Keratinocyte (primary cell): ENCODE measurements around the gene TMEM115. TPM values are rescaled to one million over a fixed set of nuclear protein-coding genes. Genes with fewer than 3 reads are reported as not detected.
A peak's percentile ranks its signal among the peaks of the same experiment; 100 is the strongest.

Experiments
- DNase-seq: peaks from one replicate; pipeline ENCODE4 v3.0.0-alpha.2; 2011; ENCODE audit warnings: low read depth, missing footprints, low spot score
- FAIRE-seq: peaks from 2 replicates; lab custom pipeline; 2011; peaks lifted over from hg19 to GRCh38; lab: Jason Lieb, UNC
- H2AFZ ChIP-seq: 2 replicates; pipeline ENCODE4 v1.6.0; 2012; ENCODE audit warnings: low read length, control low read depth, inconsistent platforms; ENCODE audit not compliant: control insufficient read depth
- H3K27ac ChIP-seq: 2 replicates; pipeline ENCODE4 v1.5.1; 2011; ENCODE audit warnings: low read length; ENCODE audit not compliant: control insufficient read depth, insufficient read depth
- H3K27me3 ChIP-seq: 3 replicates; pipeline ENCODE4 v1.6.0; 2011; ENCODE audit warnings: low read length; ENCODE audit not compliant: control insufficient read depth, insufficient read depth; ENCODE audit errors: extremely low read depth
- H3K36me3 ChIP-seq, 2 experiments: 2 replicates in 1 of 2; 3 replicates in 1 of 2; pipeline ENCODE4 v1.5.1; 2011; ENCODE audit warnings: low read length in 2 of 2, mild to moderate bottlenecking in 1 of 2; ENCODE audit not compliant: control insufficient read depth in 2 of 2, insufficient read depth in 2 of 2; ENCODE audit errors: extremely low read depth in 1 of 2
- H3K4me1 ChIP-seq: 3 replicates; pipeline ENCODE4 v1.5.1; 2011; ENCODE audit warnings: low read length; ENCODE audit not compliant: control insufficient read depth, insufficient read depth; ENCODE audit errors: extremely low read depth
- H3K4me2 ChIP-seq: 3 replicates; pipeline ENCODE4 v1.6.0; 2011; ENCODE audit warnings: low read depth, low read length; ENCODE audit not compliant: control insufficient read depth, insufficient read depth; ENCODE audit errors: extremely low read depth
- H3K4me3 ChIP-seq, 3 experiments: fragments of 200-600 bp in 1 of 3; sonication (generic) in 1 of 3; 2 replicates in 2 of 3; 3 replicates in 1 of 3; pipeline ENCODE4 v1.5.1; 2011 to 2016; ENCODE audit warnings: low read length in 3 of 3, mild to moderate bottlenecking in 3 of 3, control low read depth in 2 of 3, inconsistent platforms in 1 of 3, low read depth in 1 of 3, mixed read lengths in 1 of 3, mixed run types in 1 of 3, moderate library complexity in 1 of 3; ENCODE audit not compliant: control insufficient read depth in 2 of 3, insufficient read depth in 2 of 3; ENCODE audit errors: extremely low read depth in 1 of 3
- H3K79me2 ChIP-seq: 2 replicates; pipeline ENCODE4 v1.6.0; 2012; ENCODE audit warnings: low read length; ENCODE audit not compliant: control insufficient read depth, insufficient read depth
- H3K9ac ChIP-seq: 3 replicates; pipeline ENCODE4 v1.6.0; 2011; ENCODE audit warnings: low read length; ENCODE audit not compliant: control insufficient read depth, insufficient read depth; ENCODE audit errors: extremely low read depth
- H3K9me1 ChIP-seq: 3 replicates; pipeline ENCODE4 v1.6.0; 2011; ENCODE audit warnings: low read length; ENCODE audit not compliant: control insufficient read depth, insufficient read depth; ENCODE audit errors: extremely low read depth
- H3K9me3 ChIP-seq: 2 replicates; pipeline ENCODE4 v1.5.1; 2012; ENCODE audit warnings: low read depth, low read length; ENCODE audit not compliant: control insufficient read depth
- H4K20me1 ChIP-seq: 3 replicates; pipeline ENCODE4 v1.6.0; 2011; ENCODE audit warnings: low read length; ENCODE audit not compliant: control insufficient read depth, insufficient read depth; ENCODE audit errors: extremely low read depth
- EZH2 ChIP-seq: IDR thresholded peaks from one replicate; pipeline ENCODE4 v1.6.1; 2012; ENCODE audit warnings: inconsistent platforms, mild to moderate bottlenecking, low read length, moderate library complexity
- dilution Hi-C: fragments of 300-500 bp; cut with MboI; formaldehyde crosslinking; loops from one replicate; pipeline ENCODE4 v1.7.0; 2020; ENCODE audit warnings: low sequenced_read_pairs; ENCODE audit not compliant: extremely low pct_ligation_motif_present
- polyA minus RNA-seq, 3 experiments: library from RNA; depleted of rRNA, polyadenylated mRNA; stranded (reverse); fragments of >200 nt; gene quantifications; 1 replicate in 1 of 3; 2 replicates in 1 of 3; 3 replicates in 1 of 3; pipeline ENCODE4 v1.2.3, GENCODE V29; 2011
- polyA plus RNA-seq, 5 experiments: library from polyadenylated mRNA; depleted of rRNA in 3 of 5; stranded (reverse) in 3 of 5; stranded (forward) in 1 of 5; unstranded in 1 of 5; fragments of >200 nt; gene quantifications; 1 replicate in 1 of 5; 2 replicates in 3 of 5; 3 replicates in 1 of 5; pipeline versions ENCODE4 v1.2.1 to v1.2.3, GENCODE V29; 2011 to 2012; ENCODE audit warnings: missing spikeins in 2 of 5, low read depth in 1 of 5, low replicate concordance in 1 of 5
- TF ChIP-seq, protein P1 (sequence below), 3 experiments: IDR thresholded peaks in 1 of 3; conservative IDR thresholded peaks in 1 of 3; optimal IDR thresholded peaks in 1 of 3; 2 replicates in 2 of 3; 3 replicates in 1 of 3; pipeline versions ENCODE3 to v1.5.1; 2011; ENCODE audit warnings: low read length in 3 of 3, mild to moderate bottlenecking in 3 of 3, moderate library complexity in 2 of 3, control low read depth in 1 of 3, inconsistent platforms in 1 of 3; ENCODE audit not compliant: insufficient read depth in 2 of 3; ENCODE audit errors: extremely low read depth in 1 of 3

The TMEM115 gene
- polyA plus RNA-seq (22.4 to 43.8 TPM (median 31.6 TPM) in 3 replicates), polyA minus RNA-seq (25.1 to 46.2 TPM (median 43.2 TPM) in 3 replicates)
- 5.2 TPM for polyA plus RNA-seq (2011; ENCODE audit: low read depth)
- 14.3 and 28.3 TPM in 2 replicates for polyA plus RNA-seq (2011; cell fraction: cytosol; rRNA removed)
- polyA plus RNA-seq (2011; cell fraction: nucleus; rRNA removed) = 46.7 and 62.8 TPM in 2 replicates
- polyA plus RNA-seq (2012; ENCODE audit: low replicate concordance) = 31.4 and 35.0 TPM in 2 replicates
- 50.3 TPM for polyA minus RNA-seq (2011; cell fraction: cytosol; rRNA and poly(A)+ RNA removed)
- 46.2 and 47.4 TPM in 2 replicates for polyA minus RNA-seq (2011; cell fraction: nucleus; rRNA and poly(A)+ RNA removed)

GRCh38 chr3:50358911-50359759 lies at the start of gene TMEM115:
TMEM115 (minus strand) TSS chr3:50359521; CDS start chr3:50359063, 458 bp downstream.
- Histone ChIP-seq H3K27ac (peak within 1 kb of the TSS; percentile 85), H3K9me1 (peaks cover 2% of the 10 kb centered on the region), H2AFZ (peak within 1 kb of the TSS; percentile 90), H3K4me3 (peak within 1 kb of the TSS; percentile 78 to 88 (median 86)), H3K79me2 (peaks cover 44% of the 10 kb centered on the region), H3K27me3 (no peaks in the 10 kb centered on the region), H3K4me2 (peak within 1 kb of the TSS; percentile 88), H3K4me1 (peaks cover 28% of the 10 kb centered on the region), H3K9ac (peak within 1 kb of the TSS; percentile 93), H4K20me1 (peaks cover 6% of the 10 kb centered on the region), H3K36me3 (peaks cover 17 to 21% of the 10 kb centered on the region in 2 experiments), H3K9me3 (no peaks in the 10 kb centered on the region)
- peak; percentile 85 for FAIRE-seq
- no peak for TF ChIP-seq EZH2
- TF ChIP-seq, protein P1, sequence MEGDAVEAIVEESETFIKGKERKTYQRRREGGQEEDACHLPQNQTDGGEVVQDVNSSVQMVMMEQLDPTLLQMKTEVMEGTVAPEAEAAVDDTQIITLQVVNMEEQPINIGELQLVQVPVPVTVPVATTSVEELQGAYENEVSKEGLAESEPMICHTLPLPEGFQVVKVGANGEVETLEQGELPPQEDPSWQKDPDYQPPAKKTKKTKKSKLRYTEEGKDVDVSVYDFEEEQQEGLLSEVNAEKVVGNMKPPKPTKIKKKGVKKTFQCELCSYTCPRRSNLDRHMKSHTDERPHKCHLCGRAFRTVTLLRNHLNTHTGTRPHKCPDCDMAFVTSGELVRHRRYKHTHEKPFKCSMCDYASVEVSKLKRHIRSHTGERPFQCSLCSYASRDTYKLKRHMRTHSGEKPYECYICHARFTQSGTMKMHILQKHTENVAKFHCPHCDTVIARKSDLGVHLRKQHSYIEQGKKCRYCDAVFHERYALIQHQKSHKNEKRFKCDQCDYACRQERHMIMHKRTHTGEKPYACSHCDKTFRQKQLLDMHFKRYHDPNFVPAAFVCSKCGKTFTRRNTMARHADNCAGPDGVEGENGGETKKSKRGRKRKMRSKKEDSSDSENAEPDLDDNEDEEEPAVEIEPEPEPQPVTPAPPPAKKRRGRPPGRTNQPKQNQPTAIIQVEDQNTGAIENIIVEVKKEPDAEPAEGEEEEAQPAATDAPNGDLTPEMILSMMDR (optimal IDR thresholded peaks at IDR 0.05 in 1 of 3, IDR thresholded peaks at IDR 0.05 in 1 of 3, conservative IDR thresholded peaks at IDR 0.05 in 1 of 3; ENCODE audit: extremely low read depth in 1 of 3, insufficient read depth in 2 of 3, low read length in 3 of 3) = no peak
- peak; percentile 95 for DNase-seq
- dilution Hi-C loops = no loop called here

- Histone ChIP-seq H3K79me2 (no peaks in the 10 kb centered on the region), H3K4me2 (no peak overlapping the region), H3K9me1 (no peaks in the 10 kb centered on the region), H2AFZ (no peak overlapping the region), H3K4me1 (no peaks in the 10 kb centered on the region), H3K27me3 (peaks cover 17% of the 10 kb centered on the region), H3K27ac (no peak overlapping the region), H4K20me1 (no peaks in the 10 kb centered on the region), H3K9ac (no peak overlapping the region), H3K9me3 (no peaks in the 10 kb centered on the region), H3K36me3 (no peaks in the 10 kb centered on the region), H3K4me3 (no peak overlapping the region)
- no peak for TF ChIP-seq EZH2
- TF ChIP-seq, protein P1 (optimal IDR thresholded peaks at IDR 0.05 in 1 of 3, IDR thresholded peaks at IDR 0.05 in 1 of 3, conservative IDR thresholded peaks at IDR 0.05 in 1 of 3; ENCODE audit: extremely low read depth in 1 of 3, insufficient read depth in 2 of 3, low read length in 3 of 3) = no peak
- dilution Hi-C loops = no loop called here
- FAIRE-seq (no peak), DNase-seq (no peak)
Measured at GRCh38 chr3:50408443-50408944, 49.2 kb upstream of the TMEM115 start.
